Neural progenitor cell (in vitro differentiated cells): Measurements from ENCODE around the gene NEK10. TPM values are rescaled to one million over a fixed set of nuclear protein-coding genes. Genes with fewer than 3 reads are reported as not detected.

ENCODE experiments used
- DNase-seq: peaks from one replicate; pipeline ENCODE4 v3.0.0-alpha.2; 2016; ENCODE audit warnings: low spot score
- H2AFZ ChIP-seq: fragments of 200-600 bp; sonication (generic); replicated peaks from 2 replicates; pipeline ENCODE4 v1.6.1; 2016; ENCODE audit warnings: antibody characterized with exemption
- H3F3A ChIP-seq: fragments of 200-600 bp; sonication (generic); 2 replicates; pipeline ENCODE4 v1.6.1; 2016; ENCODE audit warnings: antibody characterized with exemption, low read depth
- H3K27ac ChIP-seq: fragments of 200-600 bp; sonication (generic); 2 replicates; pipeline ENCODE4 v1.5.1; 2016; ENCODE audit warnings: mild to moderate bottlenecking
- H3K27me3 ChIP-seq: fragments of 200-600 bp; sonication (generic); 2 replicates; pipeline ENCODE4 v1.6.1; 2016; ENCODE audit warnings: mild to moderate bottlenecking, moderate library complexity
- H3K36me3 ChIP-seq: fragments of 200-600 bp; sonication (generic); 2 replicates; pipeline ENCODE4 v1.5.1; 2016
- H3K4me1 ChIP-seq: fragments of 200-600 bp; sonication (generic); 2 replicates; pipeline ENCODE4 v1.6.1; 2016; ENCODE audit warnings: mixed run types
- H3K4me2 ChIP-seq: fragments of 200-600 bp; sonication (generic); 2 replicates; pipeline ENCODE4 v1.6.1; 2016
- H3K4me3 ChIP-seq: fragments of 200-600 bp; sonication (generic); 2 replicates; pipeline ENCODE4 v1.5.1; 2016
- H3K79me2 ChIP-seq: fragments of 200-600 bp; sonication (generic); 2 replicates; pipeline ENCODE4 v1.6.1; 2016; ENCODE audit warnings: low read depth
- H3K9ac ChIP-seq: fragments of 200-600 bp; sonication (generic); 2 replicates; pipeline ENCODE4 v1.6.1; 2016
- H3K9me3 ChIP-seq: fragments of 200-600 bp; sonication (generic); 2 replicates; pipeline ENCODE4 v1.5.1; 2016; ENCODE audit warnings: low read depth
- H4K20me1 ChIP-seq: fragments of 200-600 bp; sonication (generic); 2 replicates; pipeline ENCODE4 v1.6.1; 2016; ENCODE audit warnings: low read depth
- H3K27ac Mint-ChIP-seq: 3 replicates; pipeline ENCODE4 v1.8.0; 2021; ENCODE audit warnings: mixed read lengths
- H3K27me3 Mint-ChIP-seq: 2 replicates; pipeline ENCODE4 v1.8.0; 2022; ENCODE audit warnings: low read depth, mild to moderate bottlenecking, inconsistent platforms, moderate library complexity, mixed read lengths; ENCODE audit not compliant: insufficient read depth
- H3K36me3 Mint-ChIP-seq: 3 replicates; pipeline ENCODE4 v1.8.0; 2021; ENCODE audit warnings: mixed read lengths
- H3K4me1 Mint-ChIP-seq: 3 replicates; pipeline ENCODE4 v1.8.0; 2021; ENCODE audit warnings: mixed read lengths
- H3K4me3 Mint-ChIP-seq: 3 replicates; pipeline ENCODE4 v1.8.0; 2021; ENCODE audit warnings: mild to moderate bottlenecking, moderate library complexity, mixed read lengths
- H3K9me3 Mint-ChIP-seq: 3 replicates; pipeline ENCODE4 v1.8.0; 2020; ENCODE audit warnings: mixed read lengths
- CTCF ChIP-seq: fragments of 200-600 bp; sonication (generic); IDR thresholded peaks from 2 replicates; pipeline ENCODE4 v1.5.1; 2017; ENCODE audit warnings: antibody characterized with exemption, mild to moderate bottlenecking
- EZH2 ChIP-seq: fragments of 200-600 bp; sonication (generic); IDR thresholded peaks from 2 replicates; pipeline ENCODE4 v1.6.1; 2017; ENCODE audit warnings: antibody characterized with exemption, mild to moderate bottlenecking, moderate library complexity
- EZH2phosphoT487 ChIP-seq: fragments of 200-600 bp; sonication (generic); IDR thresholded peaks from 2 replicates; pipeline ENCODE4 v1.6.1; 2017; ENCODE audit warnings: antibody characterized with exemption
- total RNA-seq: library from RNA; depleted of rRNA; stranded (reverse); fragments of >200 nt; gene quantifications from 2 replicates; pipeline ENCODE4 v1.2.3, GENCODE V29; 2015; ENCODE audit warnings: low replicate concordance

The NEK10 gene
- total RNA-seq, 1 donor from 2014 or later, result 0.54 TPM

GRCh38 chr3:27074914-27075313, 294.3 kb downstream of the NEK10 start:
- DNase-seq, result no peak
- H3K79me2 ChIP-seq, result no peaks in the 10 kb centered on the region
- no peak overlapping the region for H3K4me3 ChIP-seq
- H3K27me3 ChIP-seq, result no peaks in the 10 kb centered on the region
- no peak overlapping the region for H3K27ac Mint-ChIP-seq
- no peaks in the 10 kb centered on the region for H3K36me3 ChIP-seq
- peaks cover 23% of the 10 kb centered on the region for H3K4me1 ChIP-seq
- H3K27me3 Mint-ChIP-seq, result no peaks in the 10 kb centered on the region
- H3K27ac ChIP-seq, result no peak overlapping the region
- TF ChIP-seq EZH2 (no peak), CTCF (no peak), EZH2phosphoT487 (no peak)
- H3K4me1 Mint-ChIP-seq, result peaks cover 42% of the 10 kb centered on the region
- no peak overlapping the region for H3K4me2 ChIP-seq
- no peaks in the 10 kb centered on the region for H3K9me3 Mint-ChIP-seq
- H3K36me3 Mint-ChIP-seq, result no peaks in the 10 kb centered on the region
- peaks cover 9% of the 10 kb centered on the region for H3F3A ChIP-seq
- no peak overlapping the region for H3K9ac ChIP-seq
- H3K4me3 Mint-ChIP-seq, result no peak overlapping the region
- H2AFZ ChIP-seq, result no peak overlapping the region
- no peaks in the 10 kb centered on the region for H3K9me3 ChIP-seq
- no peaks in the 10 kb centered on the region for H4K20me1 ChIP-seq

GRCh38 chr3:27073912-27074311, 295.3 kb downstream of the NEK10 start:
- peaks cover 39% of the 10 kb centered on the region for H3K4me1 Mint-ChIP-seq
- Histone ChIP-seq H3K79me2 (no peaks in the 10 kb centered on the region), H3K9me3 (no peaks in the 10 kb centered on the region), H3K4me2 (no peak overlapping the region), H3K9ac (no peak overlapping the region), H3K27me3 (no peaks in the 10 kb centered on the region), H3F3A (peaks cover 9% of the 10 kb centered on the region), H2AFZ (no peak overlapping the region), H3K36me3 (no peaks in the 10 kb centered on the region), H3K27ac (no peak overlapping the region), H3K4me1 (peaks cover 23% of the 10 kb centered on the region), H3K4me3 (no peak overlapping the region), H4K20me1 (no peaks in the 10 kb centered on the region)
- H3K4me3 Mint-ChIP-seq, result no peak overlapping the region
- H3K27me3 Mint-ChIP-seq, result no peaks in the 10 kb centered on the region
- H3K9me3 Mint-ChIP-seq, result no peaks in the 10 kb centered on the region
- no peaks in the 10 kb centered on the region for H3K36me3 Mint-ChIP-seq
- no peak for DNase-seq
- no peak overlapping the region for H3K27ac Mint-ChIP-seq
- TF ChIP-seq CTCF (no peak), EZH2phosphoT487 (no peak), EZH2 (no peak)

GRCh38 chr3:27072810-27073651, 296.2 kb downstream of the NEK10 start:
- no peaks in the 10 kb centered on the region for H4K20me1 ChIP-seq
- Mint-ChIP-seq H3K27me3 (no peaks in the 10 kb centered on the region), H3K27ac (peak overlapping the region; percentile 69), H3K36me3 (no peaks in the 10 kb centered on the region), H3K4me3 (no peak overlapping the region), H3K9me3 (no peaks in the 10 kb centered on the region), H3K4me1 (peaks cover 30% of the 10 kb centered on the region)
- no peak overlapping the region for H3K4me3 ChIP-seq
- H3K9me3 ChIP-seq, result no peaks in the 10 kb centered on the region
- no peak overlapping the region for H3K9ac ChIP-seq
- peak overlapping the region; percentile 78 for H2AFZ ChIP-seq
- no peaks in the 10 kb centered on the region for H3K79me2 ChIP-seq
- peak overlapping the region; percentile 52 for H3K4me2 ChIP-seq
- peak; percentile 9 for DNase-seq
- TF ChIP-seq EZH2phosphoT487, result no peak
- no peak for TF ChIP-seq EZH2
- no peak for TF ChIP-seq CTCF
- no peaks in the 10 kb centered on the region for H3K27me3 ChIP-seq
- H3K4me1 ChIP-seq, result peaks cover 19% of the 10 kb centered on the region
- peak overlapping the region; percentile 18 for H3K27ac ChIP-seq
- H3K36me3 ChIP-seq, result no peaks in the 10 kb centered on the region
- H3F3A ChIP-seq, result peaks cover 9% of the 10 kb centered on the region
